Subcutaneous adipose tissue (tissue), 4 donors: ENCODE data around the gene SNTG2. TPM values are rescaled to one million over a fixed set of nuclear protein-coding genes. Genes with fewer than 3 reads are reported as not detected.

Source experiments
- CTCF ChIP-seq: fragments of 450-650 bp; IDR thresholded peaks from one replicate; pipeline ENCODE4 v1.5.1; 2016; ENCODE audit warnings: low read depth, mild to moderate bottlenecking, control low read depth, antibody characterized with exemption, moderate library complexity
- total RNA-seq, 4 donors: library from RNA; depleted of rRNA; stranded (reverse); fragments of >200 nt; gene quantifications; one replicate each; pipeline ENCODE4 v1.1.0, GENCODE V29; 2016

SNTG2 gene
- total RNA-seq, 4 donors from 2014 or later, result 4.2 to 17.4 (median 11.3) TPM

GRCh38 chr2:1136067-1136466, 185.4 kb downstream of the SNTG2 start:
- no peak for TF ChIP-seq CTCF

- no peak for TF ChIP-seq CTCF
These were observed 186.2 kb downstream of the SNTG2 start for GRCh38 chr2:1136846-1137245.

- TF ChIP-seq CTCF, result no peak
These were observed 186.6 kb downstream of the SNTG2 start for GRCh38 chr2:1137264-1137663.

- no peak for TF ChIP-seq CTCF
These were observed 187.3 kb downstream of the SNTG2 start for GRCh38 chr2:1137913-1138391.

- TF ChIP-seq CTCF, result no peak
These were observed 189.8 kb downstream of the SNTG2 start for GRCh38 chr2:1140389-1141003.

- TF ChIP-seq CTCF, result no peak
These were observed 190.4 kb downstream of the SNTG2 start for GRCh38 chr2:1141079-1141478.

GRCh38 chr2:1143129-1143528, 192.5 kb downstream of the SNTG2 start:
- no peak for TF ChIP-seq CTCF
